Ureter (tissue), 1 donor: ENCODE measurements around the gene TPBGL. TPM values are rescaled to one million over a fixed set of nuclear protein-coding genes. Genes with fewer than 3 reads are reported as not detected.

Source experiments
- DNase-seq: peaks from one replicate; pipeline ENCODE4 v3.0.0-alpha.2; 2020; ENCODE audit warnings: low spot score
- total RNA-seq: library from RNA; stranded (reverse); gene quantifications from one replicate; pipeline ENCODE4 v1.2.4, GENCODE V29; 2023
- donor health status: DM: yes; HTN: yes; CAD: no.

The TPBGL gene
- total RNA-seq, 1 donor from 2014 or later, result 0.26 TPM

GRCh38 chr11:75272821-75273301, 32.3 kb downstream of the TPBGL start:
- DNase-seq, result no peak

DNA sequence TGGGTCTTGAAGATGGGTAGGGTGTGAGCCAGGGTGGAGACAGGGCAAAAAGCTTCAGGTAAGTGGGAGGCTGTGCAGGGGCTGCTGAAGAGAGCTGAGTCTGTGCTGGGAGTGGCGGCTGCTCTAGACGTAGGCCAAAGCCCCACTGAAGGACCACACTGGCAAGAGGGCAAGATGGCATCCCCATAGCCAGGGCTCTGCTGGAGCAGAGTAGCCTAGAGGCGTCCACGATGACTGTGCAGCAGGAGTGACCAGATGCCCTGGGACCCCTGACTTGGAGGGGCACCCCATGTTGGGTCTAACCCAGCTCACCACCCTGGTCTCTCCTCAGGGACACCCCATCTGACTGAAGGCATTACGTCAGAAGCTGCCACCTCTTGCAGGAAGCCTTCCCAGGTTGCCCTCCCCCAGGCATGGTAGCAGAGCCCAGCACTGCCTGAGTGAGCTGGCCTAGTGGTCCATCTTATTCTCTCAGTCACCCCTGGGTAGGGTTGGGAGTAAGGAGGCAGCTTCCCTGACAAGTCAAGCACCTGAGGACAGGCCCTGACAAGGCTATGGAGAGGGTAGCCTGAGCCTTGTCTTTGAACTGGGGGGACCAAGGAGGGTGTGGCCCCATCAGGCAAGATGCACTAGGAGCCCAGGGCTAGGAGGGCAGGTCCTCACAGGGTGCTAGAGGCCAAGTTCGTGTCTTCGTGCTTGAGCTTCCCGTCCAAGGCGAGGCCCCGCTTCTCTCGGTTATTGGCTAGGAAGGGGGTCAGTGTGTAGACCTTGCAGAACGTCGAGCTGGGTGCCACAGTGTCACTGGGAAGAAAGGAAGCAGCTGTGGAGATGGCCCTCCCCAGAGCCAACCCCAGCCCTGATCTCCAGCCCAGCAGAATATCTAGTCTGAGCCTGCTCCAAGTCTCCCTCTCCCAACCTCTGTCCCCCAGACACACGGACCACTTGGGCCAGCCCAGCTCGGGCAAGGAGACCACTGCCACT, 33.1 kb downstream of the TPBGL start:
- peak; percentile 39 for DNase-seq

DNA sequence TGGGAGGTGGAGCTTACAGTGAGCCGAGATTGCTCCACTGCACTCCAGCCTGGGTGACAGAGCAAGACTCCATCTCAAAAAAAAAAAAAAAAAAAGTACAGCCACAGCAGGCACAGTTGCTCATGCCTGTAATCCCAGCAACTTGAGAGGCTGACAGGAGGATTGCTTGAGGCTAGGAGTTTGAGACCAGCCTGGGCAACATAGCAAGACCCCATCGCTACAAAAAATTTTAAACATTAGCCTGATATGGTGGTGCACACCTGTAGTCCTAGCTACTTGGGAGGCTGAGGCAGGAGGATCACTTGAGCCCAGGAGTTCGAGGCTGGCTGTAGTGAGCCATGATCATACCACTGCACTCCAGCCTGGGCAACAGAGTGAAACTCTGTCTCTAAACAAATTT, 34.1 kb downstream of the TPBGL start:
- peak; percentile 15 for DNase-seq

GRCh38 chr11:75275581-75275980, 35.0 kb downstream of the TPBGL start:
- peak; percentile 66 for DNase-seq

- DNase-seq, result peak; percentile 14
Observed at GRCh38 chr11:75276186-75276585, 35.6 kb downstream of the TPBGL start.

DNA sequence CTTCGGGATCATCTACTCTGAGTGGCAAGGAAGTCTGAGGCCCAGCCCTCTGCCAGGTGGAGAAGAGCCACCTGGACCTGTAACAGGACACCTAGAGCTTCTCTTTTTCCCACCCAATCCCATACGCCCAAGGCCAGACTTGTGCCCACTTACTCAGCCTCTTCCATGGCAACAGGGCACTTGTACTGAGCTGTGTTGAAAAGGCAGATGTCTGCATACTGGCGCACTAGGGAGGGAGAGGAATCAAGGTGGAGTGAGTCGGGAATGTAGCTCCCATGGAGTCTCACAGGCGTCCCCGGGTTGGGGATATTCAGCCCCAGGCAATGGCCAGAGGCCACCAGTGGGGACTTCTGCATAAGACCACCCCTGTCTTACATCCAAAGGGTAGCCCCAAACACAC, 36.1 kb downstream of the TPBGL start:
- peak; percentile 20 for DNase-seq

DNA sequence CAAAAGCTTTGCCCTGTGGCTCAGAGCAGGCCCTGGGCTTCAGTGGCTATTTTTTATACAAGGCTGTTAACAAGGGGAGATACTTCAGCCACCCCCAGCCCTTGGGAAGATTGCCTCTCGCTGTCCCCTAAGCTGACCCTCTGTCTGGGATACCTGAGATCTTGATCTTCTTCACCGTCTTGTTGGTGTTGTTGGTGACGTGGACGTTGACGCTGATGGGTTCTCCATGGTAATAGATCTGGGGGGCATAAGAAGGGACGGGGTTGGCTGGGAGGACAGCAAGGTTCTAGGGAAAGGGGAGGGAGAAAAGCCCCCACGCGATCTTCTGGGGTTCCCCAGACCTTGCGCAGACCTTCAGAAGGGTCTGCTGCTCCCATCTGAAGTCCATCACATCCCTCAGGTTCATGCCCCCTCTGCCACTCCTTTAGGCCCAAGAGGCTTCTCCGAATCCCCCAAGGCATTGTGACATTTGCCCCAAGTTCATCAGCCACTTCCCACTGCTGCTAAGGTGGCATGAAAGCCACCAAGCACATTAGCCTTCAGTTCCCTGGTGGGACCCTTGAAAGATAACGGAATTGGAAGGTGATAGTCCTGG, 36.7 kb downstream of the TPBGL start:
- peak; percentile 17 for DNase-seq

DNA sequence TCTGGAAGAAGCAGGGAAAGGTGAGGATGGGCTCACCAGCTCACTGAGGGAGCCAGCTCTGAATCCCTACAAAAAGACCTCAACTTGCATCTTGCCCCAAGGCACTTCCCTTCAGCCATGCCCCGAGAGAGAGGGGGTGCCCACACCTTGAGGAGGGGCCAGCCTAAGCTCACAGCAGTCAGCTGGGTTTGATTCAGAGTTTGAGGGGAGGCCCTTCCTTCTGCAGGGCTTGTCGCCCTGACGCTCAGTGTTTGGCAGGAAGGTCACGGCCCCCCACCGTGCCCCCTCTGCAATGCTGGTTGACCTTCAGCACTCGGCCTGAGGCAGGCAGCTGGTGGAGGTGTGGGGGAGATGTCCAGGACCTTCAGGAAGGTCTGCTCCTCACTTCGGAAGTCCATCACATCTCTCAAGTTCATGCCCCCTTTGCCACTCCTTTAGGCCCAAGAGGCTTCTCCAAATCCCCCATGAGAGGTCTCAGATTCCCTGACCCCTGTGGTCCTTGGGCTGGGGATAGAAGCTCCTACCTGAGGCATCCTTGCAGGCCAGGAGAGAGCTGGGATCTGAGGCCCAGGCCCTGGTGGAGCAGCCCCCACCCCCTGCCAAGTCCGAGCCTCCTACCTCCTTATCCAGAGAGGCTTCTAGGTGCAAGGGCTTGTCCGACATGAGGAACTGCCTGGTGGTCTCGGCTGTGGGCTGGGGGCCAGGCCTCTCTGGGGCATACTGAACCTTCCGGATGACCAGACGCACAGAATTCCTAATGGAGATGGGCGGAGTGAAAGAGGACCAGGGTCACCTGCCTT, 37.6 kb downstream of the TPBGL start:
- no peak for DNase-seq

GRCh38 chr11:75279273-75279672, 38.7 kb downstream of the TPBGL start:
- DNase-seq, result no peak

DNA sequence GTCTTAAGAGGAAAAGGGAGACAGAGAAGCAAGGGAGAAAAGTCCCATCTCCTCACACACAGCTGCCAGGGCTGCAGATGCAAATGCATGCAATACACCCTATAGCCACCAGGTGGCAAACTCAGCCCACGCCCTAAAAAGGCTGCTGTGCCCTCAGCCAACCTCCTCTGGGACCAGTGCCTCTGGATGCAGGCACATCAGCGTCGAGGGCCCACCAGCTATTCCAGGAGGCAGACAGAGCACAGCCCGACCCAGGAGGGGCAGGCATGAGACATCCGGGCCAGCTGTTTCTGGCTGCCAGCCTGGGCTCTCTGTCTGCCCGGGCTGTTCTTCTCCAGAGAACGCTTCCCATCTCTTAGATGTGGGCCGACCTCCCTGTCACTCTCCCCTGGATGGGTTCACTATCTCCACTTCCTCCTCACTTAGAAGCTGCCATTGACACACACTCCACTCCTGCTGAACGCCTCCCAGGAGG, 39.7 kb downstream of the TPBGL start:
- peak; percentile 84 for DNase-seq

DNA sequence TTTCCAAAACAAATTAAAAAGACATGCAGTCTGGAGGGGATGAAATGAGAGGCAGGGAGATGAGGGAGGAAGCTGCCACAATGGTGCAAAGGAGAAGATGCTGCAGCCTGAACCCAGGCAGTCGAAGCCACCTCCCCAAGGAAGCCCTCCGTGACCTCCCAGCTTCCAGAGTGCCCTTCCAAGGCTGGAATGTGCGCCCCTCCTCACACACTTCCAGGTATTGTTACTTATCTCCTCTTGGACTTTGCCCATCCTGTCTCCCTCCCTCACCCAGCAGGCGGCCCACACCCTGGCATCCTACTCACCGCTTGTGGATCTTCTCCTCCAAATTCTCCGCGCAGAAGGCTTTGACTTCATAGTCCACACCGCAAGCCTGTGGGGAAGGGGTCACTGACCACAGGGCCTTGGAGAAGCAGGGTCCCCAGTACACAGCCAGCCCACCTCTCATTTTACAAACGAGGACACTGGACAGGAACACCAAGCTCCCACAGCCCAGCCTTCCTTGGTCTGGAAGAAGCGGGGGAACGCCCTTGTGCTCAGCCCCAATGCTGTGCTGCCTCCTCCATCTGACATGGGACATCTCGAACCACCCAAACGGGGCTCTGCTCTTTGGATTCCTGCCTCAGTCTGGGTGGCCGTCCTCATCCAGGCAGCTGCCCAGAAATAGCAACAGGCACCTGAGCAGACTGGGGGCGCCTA, 40.3 kb downstream of the TPBGL start:
- DNase-seq, result no peak

DNA sequence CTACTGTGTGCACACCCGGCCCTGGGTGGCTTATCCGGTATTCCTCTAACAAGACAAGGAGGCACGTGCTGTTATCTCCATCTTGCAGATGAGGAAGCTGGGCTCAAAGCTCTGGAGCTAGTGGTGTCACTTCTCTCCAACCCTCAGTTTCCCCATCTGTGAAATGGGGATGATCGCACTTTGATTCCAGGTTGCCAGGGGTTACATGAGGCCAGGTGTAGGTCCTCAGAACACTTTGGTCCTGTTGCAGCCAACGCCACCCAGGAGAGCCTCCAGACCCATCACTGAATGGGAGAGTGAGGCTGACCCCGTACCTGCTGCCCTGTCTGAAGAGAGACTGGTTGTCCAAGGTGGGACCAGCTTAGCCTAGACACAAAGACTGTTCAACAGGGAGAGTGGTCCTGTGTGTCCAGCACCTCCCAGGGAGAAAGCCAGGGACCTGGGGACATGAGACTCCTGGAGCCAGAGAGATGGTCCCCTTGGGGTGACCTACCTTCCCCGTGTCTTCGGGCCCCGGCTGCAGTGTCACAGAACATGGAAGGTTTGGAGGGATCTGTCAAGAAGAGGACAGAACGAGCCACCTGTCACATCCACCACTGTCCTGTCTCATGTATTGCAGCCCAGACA, 41.0 kb downstream of the TPBGL start:
- no peak for DNase-seq

GRCh38 chr11:75283391-75283931, 42.9 kb downstream of the TPBGL start:
- DNase-seq, result no peak

DNA sequence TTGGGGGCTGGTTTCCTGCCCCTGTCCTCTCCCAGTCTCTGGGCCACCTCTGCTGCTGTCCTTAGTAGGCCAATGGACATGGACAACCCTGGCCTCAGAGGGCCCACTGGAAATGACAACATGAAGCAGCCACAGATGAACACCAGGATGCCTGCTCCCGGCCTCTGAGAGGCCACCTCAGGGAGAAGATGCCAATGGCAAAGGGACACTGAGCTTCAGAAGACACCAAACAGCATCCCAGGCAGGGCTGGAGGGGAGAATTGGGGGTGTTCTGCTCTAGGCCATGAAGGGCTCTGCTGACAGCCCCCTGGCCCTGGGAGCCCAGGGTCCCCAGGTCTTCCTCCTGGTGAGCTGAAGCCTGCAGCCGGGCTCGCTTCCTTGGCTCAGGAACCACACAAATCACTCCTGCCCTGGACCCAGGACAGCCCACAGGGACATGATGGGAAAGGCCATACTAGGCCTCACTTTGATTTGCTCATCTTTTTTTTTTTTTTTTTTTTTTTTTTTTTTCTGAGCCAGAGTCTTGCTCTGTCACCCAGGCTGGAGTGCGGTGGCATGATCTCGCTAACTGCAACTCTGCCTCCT, 45.3 kb downstream of the TPBGL start:
- no peak for DNase-seq

DNA sequence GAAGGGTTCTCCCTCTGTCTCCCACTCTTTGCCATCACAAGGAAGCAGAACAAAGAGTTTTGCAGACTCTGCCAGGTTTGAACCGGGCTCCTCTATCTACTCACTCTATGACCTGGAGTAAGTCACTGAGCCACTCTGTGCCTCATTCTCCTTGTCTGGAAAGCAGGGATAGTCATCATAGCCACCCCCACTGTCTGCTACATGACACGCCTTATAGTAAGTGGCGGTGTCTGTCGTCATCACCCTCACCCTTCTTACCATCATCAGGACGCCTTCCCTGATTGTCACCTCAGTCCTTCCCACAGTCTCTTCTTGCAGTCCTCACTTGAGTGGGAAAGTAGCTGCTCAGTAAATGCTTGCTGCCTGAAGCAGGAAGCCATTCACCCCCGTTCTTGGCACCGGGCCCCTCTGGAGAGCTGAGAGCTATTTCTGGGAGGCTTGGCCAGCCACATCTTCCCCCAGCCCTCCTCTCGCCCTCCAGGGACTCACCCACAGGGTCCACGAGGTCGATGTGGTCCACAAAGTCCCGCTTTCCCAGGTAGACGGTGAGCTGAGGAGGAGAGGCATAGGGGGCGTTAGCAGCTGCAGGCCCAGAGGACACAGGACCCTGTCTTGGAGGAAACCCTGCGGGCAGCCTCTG, 46.4 kb downstream of the TPBGL start:
- no peak for DNase-seq

DNA sequence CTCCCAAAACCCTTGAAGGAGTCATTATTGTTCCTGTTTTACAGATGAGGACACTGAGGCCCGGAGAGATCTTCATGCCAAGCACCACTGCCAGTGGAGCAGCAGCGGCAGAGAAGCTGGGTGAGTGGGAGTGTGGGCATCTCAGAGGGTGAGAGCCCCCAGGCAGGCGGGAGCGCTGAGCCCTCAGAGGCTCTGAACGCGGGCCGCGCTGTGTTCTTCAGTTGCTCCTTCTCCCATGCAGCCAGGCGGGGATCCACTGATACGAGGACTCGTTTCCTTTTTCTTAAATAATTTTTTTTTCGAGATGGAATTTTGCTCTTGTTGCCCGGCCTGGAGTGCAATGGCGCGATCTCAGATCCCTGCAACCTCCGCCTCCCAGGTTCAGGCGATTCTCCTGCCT, 47.0 kb downstream of the TPBGL start:
- no peak for DNase-seq

DNA sequence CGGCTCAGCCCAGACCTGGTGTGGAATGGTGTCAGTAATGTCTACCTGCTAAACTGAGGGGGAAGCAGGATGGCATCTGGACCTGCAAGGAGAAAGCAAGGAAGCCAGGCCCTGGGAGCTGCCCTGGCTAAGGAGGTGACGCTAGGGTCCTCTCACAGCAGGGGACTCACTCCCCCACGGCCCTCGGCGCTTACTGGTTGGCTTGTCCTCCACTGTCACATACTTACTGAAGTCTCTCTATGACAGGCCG, 48.9 kb downstream of the TPBGL start:
- no peak for DNase-seq

DNA sequence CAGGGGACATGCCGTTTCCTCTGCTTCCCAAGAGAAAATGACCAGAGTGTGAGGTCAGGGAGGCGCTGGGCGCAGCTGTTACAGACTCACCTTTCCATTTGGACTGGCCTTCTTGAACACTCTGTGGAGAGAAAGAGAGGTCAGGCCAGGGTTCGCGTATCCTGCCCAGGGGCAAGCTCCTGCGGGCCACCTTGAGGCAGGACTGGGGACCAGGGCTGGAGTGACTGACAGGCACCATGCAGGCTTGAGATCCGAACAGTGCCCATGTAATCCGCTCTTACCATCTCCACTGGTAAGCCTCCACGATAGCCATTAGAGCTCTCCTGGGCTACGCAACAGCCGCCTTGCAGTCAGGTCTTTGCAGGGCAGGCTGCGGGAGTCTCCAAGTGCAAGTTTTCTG, 49.3 kb downstream of the TPBGL start:
- no peak for DNase-seq

DNA sequence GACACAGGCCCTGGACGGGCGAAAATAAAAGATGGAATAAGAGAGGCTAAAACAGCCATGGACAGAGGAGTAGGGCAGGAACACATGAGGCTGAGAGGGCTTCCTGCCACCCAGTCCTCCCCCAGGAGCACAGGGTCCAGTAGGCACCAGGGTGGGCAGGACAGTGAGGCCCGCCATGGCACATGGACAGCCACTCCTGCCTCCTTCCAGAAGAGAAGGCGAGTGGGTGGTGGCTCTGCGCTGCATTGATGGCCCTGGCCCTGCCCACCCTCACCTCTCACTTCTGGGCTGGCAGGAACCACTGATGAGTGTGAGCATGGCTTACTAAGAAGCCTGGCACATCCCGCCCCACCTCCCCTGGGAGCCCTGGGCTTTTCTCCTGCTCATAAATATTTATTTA, 51.2 kb downstream of the TPBGL start:
- no peak for DNase-seq

DNA sequence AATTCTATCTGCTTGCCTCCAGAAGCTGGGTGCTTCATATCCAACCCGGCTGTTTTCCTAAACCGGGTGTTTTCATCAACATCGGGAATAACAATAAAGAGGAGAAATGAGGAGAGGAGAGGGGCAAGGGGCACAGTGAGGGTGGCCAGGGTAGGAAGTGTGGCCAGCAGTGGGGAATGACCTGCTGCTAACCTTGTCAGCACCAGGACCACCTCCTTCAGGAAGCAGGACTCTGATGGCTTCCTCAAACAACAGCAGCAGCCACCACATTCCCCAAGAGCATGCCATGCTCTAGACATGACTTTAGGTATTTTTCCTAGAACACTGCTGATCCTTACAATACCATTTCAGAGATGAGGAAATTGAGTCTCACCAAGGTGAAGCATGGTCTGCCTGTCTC, 52.4 kb downstream of the TPBGL start:
- no peak for DNase-seq
